ENCODE data around the gene ASIC4. TPM values are rescaled to one million over a fixed set of nuclear protein-coding genes. Genes with fewer than 3 reads are reported as not detected.
A peak's percentile ranks its signal among the peaks of the same experiment; 100 is the strongest.

ASIC4 gene
- total and polyA plus RNA-seq, 2 experiments from 2014 or later, result 0.13 to 3.6 TPM

DNA sequence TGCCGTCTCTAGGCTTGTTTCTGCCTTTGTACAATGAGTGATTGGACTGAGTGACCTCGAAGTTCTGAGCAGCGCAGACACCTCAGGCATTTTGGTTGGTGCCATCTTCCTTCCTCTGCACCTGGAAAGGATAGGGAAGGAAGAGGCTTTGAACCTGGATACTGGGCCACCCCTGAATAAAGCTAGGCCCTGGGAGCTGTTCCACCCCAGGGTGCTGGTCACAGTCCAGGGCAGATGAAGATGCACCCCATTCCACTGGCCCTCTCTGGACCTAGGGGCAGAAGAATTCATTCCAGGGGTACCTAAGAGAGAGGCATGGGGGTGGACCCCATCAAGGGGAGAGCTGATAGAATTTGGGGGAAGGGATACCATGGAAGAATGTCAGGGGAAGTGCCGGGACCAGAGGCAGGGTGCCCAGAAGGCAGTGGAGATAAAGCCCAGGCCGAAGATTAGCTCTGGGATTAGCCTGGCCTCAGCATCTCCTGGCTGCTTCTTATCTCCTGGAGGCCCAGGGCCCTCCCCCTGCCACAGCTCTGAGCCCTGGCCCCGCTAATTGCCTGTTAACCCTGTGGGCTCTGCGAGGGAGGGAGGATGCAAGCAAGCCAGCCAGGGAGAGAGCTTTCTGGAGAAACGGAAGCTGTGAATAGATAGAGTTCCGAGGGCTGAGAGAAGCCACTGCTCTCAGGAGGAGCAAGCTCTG lies 11.4 kb downstream of the ASIC4 start:
- DNase-seq (ENCODE audit: low spot score), result no peak
- Histone ChIP-seq H4K20me1 (replicated peaks; ENCODE audit: insufficient read depth) (no peaks in the 10 kb centered on the region), H3F3A (replicated peaks; ENCODE audit: low read depth) (peaks cover 22% of the 10 kb centered on the region), H3K36me3 (ENCODE audit: insufficient read depth) (no peaks in the 10 kb centered on the region; the same call in 1 of the 2 replicates), H3K27me3 (ENCODE audit: insufficient read depth) (peaks cover 39% of the 10 kb centered on the region), H3K79me2 (replicated peaks; ENCODE audit: insufficient read depth) (no peaks in the 10 kb centered on the region), H3K4me1 (ENCODE audit: insufficient read depth) (peaks cover 31% of the 10 kb centered on the region), H3K27ac (ENCODE audit: low read depth) (no peak overlapping the region), H2AFZ (no peak overlapping the region), H3K9me2 (ENCODE audit: insufficient read depth) (no peaks in the 10 kb centered on the region), H3K4me2 (peak overlapping the region; percentile 32; the same call in 1 of the 2 replicates), H3K4me3 (no peak overlapping the region)
- Mint-ChIP-seq H3K27ac (no peak overlapping the region), H3K9me3 (no peaks in the 10 kb centered on the region), H3K36me3 (ENCODE audit: low read depth) (no peaks in the 10 kb centered on the region; the same call in 2 of the 3 replicates), H3K4me3 (no peak overlapping the region), H3K27me3 (ENCODE audit: insufficient read depth, low read depth, poor library complexity) (peaks cover 38% of the 10 kb centered on the region), H3K4me1 (peaks cover 59% of the 10 kb centered on the region)
- no peak for ATAC-seq
- no peak for TF ChIP-seq STAT1 (IDR thresholded peaks at IDR 0.05; ENCODE audit: unreplicated experiment)

DNA sequence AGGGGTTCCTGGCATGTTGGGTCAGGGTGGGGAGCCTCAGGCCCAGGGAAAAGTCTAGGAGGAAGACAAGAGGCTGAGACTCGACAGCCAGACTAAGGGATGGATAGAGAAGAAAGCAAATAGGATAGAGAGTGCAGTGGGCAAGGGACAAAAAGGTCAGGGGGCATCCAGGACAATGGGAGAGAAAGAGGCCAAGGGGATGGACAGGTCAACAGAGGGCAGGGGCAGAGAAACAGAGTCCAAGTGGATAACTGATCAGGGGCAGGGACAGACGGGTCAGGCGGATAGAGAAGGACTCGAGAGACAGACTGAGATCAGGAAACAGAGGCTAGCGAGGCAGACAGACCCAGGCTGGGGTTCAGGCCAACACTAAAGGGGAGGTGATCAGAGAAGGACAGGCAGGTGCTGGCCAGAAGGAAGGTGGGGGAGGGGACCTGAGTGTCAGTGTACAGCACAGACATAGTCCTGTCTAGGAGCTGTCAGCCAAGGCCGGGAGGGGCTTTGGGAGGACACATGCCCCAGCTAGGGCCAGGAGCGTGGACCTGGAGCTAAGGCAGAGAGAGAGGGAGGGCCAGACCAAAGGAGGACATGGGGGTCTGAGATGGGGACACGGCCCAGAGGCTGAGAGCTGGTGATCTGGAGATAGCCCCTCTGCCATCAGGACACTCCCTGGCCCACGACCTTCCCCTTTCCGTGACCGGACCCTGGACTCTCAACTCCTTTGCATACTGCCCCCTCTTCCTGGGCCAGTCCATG lies 12.2 kb downstream of the ASIC4 start:
- peaks cover 26% of the 10 kb centered on the region for H3K4me1 ChIP-seq (ENCODE audit: insufficient read depth)

More for the DNA sequence above, 12.2 kb downstream of the ASIC4 start:
- Histone ChIP-seq H3K4me2 (no peak overlapping the region), H3K9me2 (ENCODE audit: insufficient read depth) (no peaks in the 10 kb centered on the region), H3F3A (replicated peaks; ENCODE audit: low read depth) (peaks cover 22% of the 10 kb centered on the region), H3K79me2 (replicated peaks; ENCODE audit: insufficient read depth) (no peaks in the 10 kb centered on the region), H2AFZ (no peak overlapping the region), H4K20me1 (replicated peaks; ENCODE audit: insufficient read depth) (no peaks in the 10 kb centered on the region), H3K36me3 (ENCODE audit: insufficient read depth) (no peaks in the 10 kb centered on the region; the same call in 1 of the 2 replicates), H3K27me3 (ENCODE audit: insufficient read depth) (peaks cover 39% of the 10 kb centered on the region), H3K27ac (ENCODE audit: low read depth) (no peak overlapping the region), H3K4me3 (no peak overlapping the region)
- Mint-ChIP-seq H3K36me3 (ENCODE audit: low read depth) (no peaks in the 10 kb centered on the region; the same call in 2 of the 3 replicates), H3K4me3 (no peak overlapping the region), H3K9me3 (no peaks in the 10 kb centered on the region), H3K27ac (no peak overlapping the region), H3K4me1 (peaks cover 52% of the 10 kb centered on the region), H3K27me3 (ENCODE audit: insufficient read depth, low read depth, poor library complexity) (peaks cover 42% of the 10 kb centered on the region)
- ATAC-seq (no peak), DNase-seq (ENCODE audit: low spot score) (no peak)
- TF ChIP-seq STAT1 (IDR thresholded peaks at IDR 0.05; ENCODE audit: unreplicated experiment), result no peak
- no peak for TF ChIP-seq JUNB (IDR thresholded peaks at IDR 0.05; ENCODE audit: unreplicated experiment)
- TF ChIP-seq ZNF331 (CRISPR knock-in tag; IDR thresholded peaks at IDR 0.05; ENCODE audit: low read depth), result no peak
- TF ChIP-seq, protein P1, sequence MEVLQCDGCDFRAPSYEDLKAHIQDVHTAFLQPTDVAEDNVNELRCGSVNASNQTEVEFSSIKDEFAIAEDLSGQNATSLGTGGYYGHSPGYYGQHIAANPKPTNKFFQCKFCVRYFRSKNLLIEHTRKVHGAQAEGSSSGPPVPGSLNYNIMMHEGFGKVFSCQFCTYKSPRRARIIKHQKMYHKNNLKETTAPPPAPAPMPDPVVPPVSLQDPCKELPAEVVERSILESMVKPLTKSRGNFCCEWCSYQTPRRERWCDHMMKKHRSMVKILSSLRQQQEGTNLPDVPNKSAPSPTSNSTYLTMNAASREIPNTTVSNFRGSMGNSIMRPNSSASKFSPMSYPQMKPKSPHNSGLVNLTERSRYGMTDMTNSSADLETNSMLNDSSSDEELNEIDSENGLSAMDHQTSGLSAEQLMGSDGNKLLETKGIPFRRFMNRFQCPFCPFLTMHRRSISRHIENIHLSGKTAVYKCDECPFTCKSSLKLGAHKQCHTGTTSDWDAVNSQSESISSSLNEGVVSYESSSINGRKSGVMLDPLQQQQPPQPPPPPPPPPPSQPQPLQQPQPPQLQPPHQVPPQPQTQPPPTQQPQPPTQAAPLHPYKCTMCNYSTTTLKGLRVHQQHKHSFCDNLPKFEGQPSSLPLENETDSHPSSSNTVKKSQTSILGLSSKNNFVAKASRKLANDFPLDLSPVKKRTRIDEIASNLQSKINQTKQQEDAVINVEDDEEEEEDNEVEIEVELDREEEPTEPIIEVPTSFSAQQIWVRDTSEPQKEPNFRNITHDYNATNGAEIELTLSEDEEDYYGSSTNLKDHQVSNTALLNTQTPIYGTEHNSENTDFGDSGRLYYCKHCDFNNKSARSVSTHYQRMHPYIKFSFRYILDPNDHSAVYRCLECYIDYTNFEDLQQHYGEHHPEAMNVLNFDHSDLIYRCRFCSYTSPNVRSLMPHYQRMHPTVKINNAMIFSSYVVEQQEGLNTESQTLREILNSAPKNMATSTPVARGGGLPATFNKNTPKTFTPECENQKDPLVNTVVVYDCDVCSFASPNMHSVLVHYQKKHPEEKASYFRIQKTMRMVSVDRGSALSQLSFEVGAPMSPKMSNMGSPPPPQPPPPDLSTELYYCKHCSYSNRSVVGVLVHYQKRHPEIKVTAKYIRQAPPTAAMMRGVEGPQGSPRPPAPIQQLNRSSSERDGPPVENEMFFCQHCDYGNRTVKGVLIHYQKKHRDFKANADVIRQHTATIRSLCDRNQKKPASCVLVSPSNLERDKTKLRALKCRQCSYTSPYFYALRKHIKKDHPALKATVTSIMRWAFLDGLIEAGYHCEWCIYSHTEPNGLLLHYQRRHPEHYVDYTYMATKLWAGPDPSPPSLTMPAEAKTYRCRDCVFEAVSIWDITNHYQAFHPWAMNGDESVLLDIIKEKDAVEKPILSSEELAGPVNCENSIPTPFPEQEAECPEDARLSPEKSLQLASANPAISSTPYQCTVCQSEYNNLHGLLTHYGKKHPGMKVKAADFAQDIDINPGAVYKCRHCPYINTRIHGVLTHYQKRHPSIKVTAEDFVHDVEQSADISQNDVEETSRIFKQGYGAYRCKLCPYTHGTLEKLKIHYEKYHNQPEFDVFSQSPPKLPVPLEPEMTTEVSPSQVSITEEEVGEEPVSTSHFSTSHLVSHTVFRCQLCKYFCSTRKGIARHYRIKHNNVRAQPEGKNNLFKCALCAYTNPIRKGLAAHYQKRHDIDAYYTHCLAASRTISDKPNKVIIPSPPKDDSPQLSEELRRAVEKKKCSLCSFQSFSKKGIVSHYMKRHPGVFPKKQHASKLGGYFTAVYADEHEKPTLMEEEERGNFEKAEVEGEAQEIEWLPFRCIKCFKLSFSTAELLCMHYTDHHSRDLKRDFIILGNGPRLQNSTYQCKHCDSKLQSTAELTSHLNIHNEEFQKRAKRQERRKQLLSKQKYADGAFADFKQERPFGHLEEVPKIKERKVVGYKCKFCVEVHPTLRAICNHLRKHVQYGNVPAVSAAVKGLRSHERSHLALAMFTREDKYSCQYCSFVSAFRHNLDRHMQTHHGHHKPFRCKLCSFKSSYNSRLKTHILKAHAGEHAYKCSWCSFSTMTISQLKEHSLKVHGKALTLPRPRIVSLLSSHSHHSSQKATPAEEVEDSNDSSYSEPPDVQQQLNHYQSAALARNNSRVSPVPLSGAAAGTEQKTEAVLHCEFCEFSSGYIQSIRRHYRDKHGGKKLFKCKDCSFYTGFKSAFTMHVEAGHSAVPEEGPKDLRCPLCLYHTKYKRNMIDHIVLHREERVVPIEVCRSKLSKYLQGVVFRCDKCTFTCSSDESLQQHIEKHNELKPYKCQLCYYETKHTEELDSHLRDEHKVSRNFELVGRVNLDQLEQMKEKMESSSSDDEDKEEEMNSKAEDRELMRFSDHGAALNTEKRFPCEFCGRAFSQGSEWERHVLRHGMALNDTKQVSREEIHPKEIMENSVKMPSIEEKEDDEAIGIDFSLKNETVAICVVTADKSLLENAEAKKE (CRISPR knock-in tag; IDR thresholded peaks at IDR 0.05), result no peak
- TF ChIP-seq, protein P2, sequence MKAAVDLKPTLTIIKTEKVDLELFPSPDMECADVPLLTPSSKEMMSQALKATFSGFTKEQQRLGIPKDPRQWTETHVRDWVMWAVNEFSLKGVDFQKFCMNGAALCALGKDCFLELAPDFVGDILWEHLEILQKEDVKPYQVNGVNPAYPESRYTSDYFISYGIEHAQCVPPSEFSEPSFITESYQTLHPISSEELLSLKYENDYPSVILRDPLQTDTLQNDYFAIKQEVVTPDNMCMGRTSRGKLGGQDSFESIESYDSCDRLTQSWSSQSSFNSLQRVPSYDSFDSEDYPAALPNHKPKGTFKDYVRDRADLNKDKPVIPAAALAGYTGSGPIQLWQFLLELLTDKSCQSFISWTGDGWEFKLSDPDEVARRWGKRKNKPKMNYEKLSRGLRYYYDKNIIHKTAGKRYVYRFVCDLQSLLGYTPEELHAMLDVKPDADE (IDR thresholded peaks at IDR 0.05), result no peak
